ENCODE measurements around the gene PROCR. TPM values are rescaled to one million over a fixed set of nuclear protein-coding genes. Genes with fewer than 3 reads are reported as not detected.

The PROCR gene
- total RNA-seq, 6 experiments from 2014 or later, result 21.0 to 29.6 (median 23.4) TPM

GRCh38 chr20:35215066-35215956, 43.4 kb downstream of the PROCR start:
- H3K4me3 Mint-ChIP-seq, result peak overlapping the region; percentile 41; the same call in 1 of the 2 replicates
- TF ChIP-seq CTCF (IDR thresholded peaks at IDR 0.05), result no peak
- peak overlapping the region; percentile 65 for H3K27ac Mint-ChIP-seq
- DNase-seq, result peak; percentile 82
- no peaks in the 10 kb centered on the region for H3K9me3 Mint-ChIP-seq
- H3K27me3 Mint-ChIP-seq (ENCODE audit: insufficient read depth), result peaks cover 5% of the 10 kb centered on the region; the same call in 1 of the 2 replicates
- H3K4me1 Mint-ChIP-seq (ENCODE audit: low read depth), result peaks cover 29% of the 10 kb centered on the region
- no peaks in the 10 kb centered on the region for H3K36me3 Mint-ChIP-seq (ENCODE audit: low read depth)

GRCh38 chr20:35216541-35216940, 44.7 kb downstream of the PROCR start:
- H3K4me1 Mint-ChIP-seq (ENCODE audit: low read depth), result peaks cover 29% of the 10 kb centered on the region
- TF ChIP-seq CTCF (IDR thresholded peaks at IDR 0.05), result no peak
- H3K4me3 Mint-ChIP-seq, result no peak overlapping the region
- no peak overlapping the region for H3K27ac Mint-ChIP-seq
- peaks cover 5% of the 10 kb centered on the region; the same call in 1 of the 2 replicates for H3K27me3 Mint-ChIP-seq (ENCODE audit: insufficient read depth)
- H3K9me3 Mint-ChIP-seq, result no peaks in the 10 kb centered on the region
- H3K36me3 Mint-ChIP-seq (ENCODE audit: low read depth), result no peaks in the 10 kb centered on the region
- DNase-seq, result no peak

GRCh38 chr20:35223941-35224340, 52.1 kb downstream of the PROCR start:
- no peak for DNase-seq
- peaks cover 18% of the 10 kb centered on the region for H3K27me3 Mint-ChIP-seq (ENCODE audit: insufficient read depth)
- no peaks in the 10 kb centered on the region for H3K9me3 Mint-ChIP-seq
- no peak for TF ChIP-seq CTCF (IDR thresholded peaks at IDR 0.05)
- peaks cover 4% of the 10 kb centered on the region; the same call in 1 of the 2 replicates for H3K36me3 Mint-ChIP-seq (ENCODE audit: low read depth)
- H3K27ac Mint-ChIP-seq, result no peak overlapping the region
- peaks cover 8% of the 10 kb centered on the region for H3K4me1 Mint-ChIP-seq (ENCODE audit: low read depth)
- H3K4me3 Mint-ChIP-seq, result no peak overlapping the region

- no peak for DNase-seq
- peaks cover 4% of the 10 kb centered on the region; the same call in 1 of the 2 replicates for H3K36me3 Mint-ChIP-seq (ENCODE audit: low read depth)
- peaks cover 19% of the 10 kb centered on the region for H3K27me3 Mint-ChIP-seq (ENCODE audit: insufficient read depth)
- TF ChIP-seq CTCF (IDR thresholded peaks at IDR 0.05), result no peak
- H3K9me3 Mint-ChIP-seq, result no peaks in the 10 kb centered on the region
- H3K4me3 Mint-ChIP-seq, result no peak overlapping the region
- no peak overlapping the region for H3K27ac Mint-ChIP-seq
- H3K4me1 Mint-ChIP-seq (ENCODE audit: low read depth), result peaks cover 8% of the 10 kb centered on the region
Measured at GRCh38 chr20:35224536-35224935, 52.7 kb downstream of the PROCR start.

- H3K9me3 Mint-ChIP-seq, result no peaks in the 10 kb centered on the region
- H3K4me3 Mint-ChIP-seq, result peak overlapping the region; percentile 71
- DNase-seq, result no peak
- TF ChIP-seq CTCF (IDR thresholded peaks at IDR 0.05), result no peak
- peaks cover 4% of the 10 kb centered on the region; the same call in 1 of the 2 replicates for H3K36me3 Mint-ChIP-seq (ENCODE audit: low read depth)
- H3K27ac Mint-ChIP-seq, result no peak overlapping the region
- H3K27me3 Mint-ChIP-seq (ENCODE audit: insufficient read depth), result peaks cover 19% of the 10 kb centered on the region
- H3K4me1 Mint-ChIP-seq (ENCODE audit: low read depth), result peaks cover 8% of the 10 kb centered on the region
Measured at GRCh38 chr20:35225319-35226125, 53.6 kb downstream of the PROCR start.

All from HFFc6 (cell line).